IMR-90 (cell line): ENCODE data around the gene ZBTB33. TPM values are rescaled to one million over a fixed set of nuclear protein-coding genes. Genes with fewer than 3 reads are reported as not detected.

Source experiments
- ATAC-seq: fragments of 200-7000 bp; cut with Tn5 transposase; 2 replicates; pipeline ENCODE4 v1.9.1; 2020; ENCODE audit warnings: low read depth, mild to moderate bottlenecking, moderate library complexity
- BruUV-seq: library from RNA; stranded (reverse); fragments of 400-500 nt; replicated peaks from 2 replicates; lab custom pipeline; 2021; lab: Mats Ljungman, UMichigan
- CTCF ChIA-PET: fragments of 300-600 bp; formaldehyde crosslinking; extraction: SDS; loops from one replicate; lab custom pipeline; 2021; ENCODE audit warnings: antibody characterized with exemption; lab: Yijun Ruan, JAX
- POLR2A ChIA-PET: fragments of 300-600 bp; sonication (Branson Sonifier 250); formaldehyde crosslinking; loops from one replicate; lab custom pipeline; 2022; ENCODE audit warnings: antibody characterized with exemption; ENCODE audit not compliant: unreplicated experiment; lab: Charles Lee
- DNase-seq: peaks from one replicate; pipeline ENCODE4 v3.0.0; 2013
- H2AFZ ChIP-seq: replicated peaks from 2 replicates; pipeline ENCODE3; 2013; ENCODE audit warnings: low read length, mild to moderate bottlenecking; ENCODE audit not compliant: poor library complexity
- H2AK5ac ChIP-seq: 2 replicates; pipeline ENCODE4 v1.6.1; 2013; ENCODE audit warnings: low read depth, low read length, inconsistent platforms
- H2AK9ac ChIP-seq: replicated peaks from 2 replicates; pipeline ENCODE3; 2013; ENCODE audit warnings: mild to moderate bottlenecking, low read depth, low read length, moderate library complexity; ENCODE audit not compliant: poor library complexity
- H2BK120ac ChIP-seq: 2 replicates; pipeline ENCODE4 v1.6.1; 2013; ENCODE audit warnings: low read depth, low read length, inconsistent platforms
- H2BK15ac ChIP-seq: 3 replicates; pipeline ENCODE4 v1.6.1; 2013; ENCODE audit warnings: low read depth, low read length, inconsistent platforms
- H2BK20ac ChIP-seq: 2 replicates; pipeline ENCODE4 v1.6.1; 2013; ENCODE audit warnings: low read depth, mild to moderate bottlenecking, inconsistent platforms, low read length, moderate library complexity
- H2BK5ac ChIP-seq: 2 replicates; pipeline ENCODE4 v1.6.1; 2013; ENCODE audit warnings: mild to moderate bottlenecking, low read depth, low read length, inconsistent platforms; ENCODE audit not compliant: poor library complexity, severe bottlenecking
- H3K14ac ChIP-seq: replicated peaks from 2 replicates; pipeline ENCODE4 v1.6.1; 2013; ENCODE audit warnings: low read depth, low read length, inconsistent platforms
- H3K18ac ChIP-seq: 2 replicates; pipeline ENCODE4 v1.6.1; 2013; ENCODE audit warnings: low read depth, low read length, control low read depth
- H3K23ac ChIP-seq: 2 replicates; pipeline ENCODE4 v1.6.1; 2013; ENCODE audit warnings: low read depth, low read length, inconsistent platforms
- H3K27ac ChIP-seq: 2 replicates; pipeline ENCODE4 v1.5.1; 2013; ENCODE audit warnings: mild to moderate bottlenecking, control low read depth, low read length; ENCODE audit not compliant: insufficient read depth
- H3K27me3 ChIP-seq: 2 replicates; pipeline ENCODE4 v1.6.1; 2013; ENCODE audit warnings: low read length; ENCODE audit not compliant: control insufficient read depth, insufficient read depth
- H3K36me3 ChIP-seq: 2 replicates; pipeline ENCODE4 v1.6.1; 2013; ENCODE audit warnings: low read length, mixed read lengths; ENCODE audit not compliant: control insufficient read depth, insufficient read depth
- H3K4ac ChIP-seq: 2 replicates; pipeline ENCODE4 v1.6.1; 2013; ENCODE audit warnings: low read depth, low read length, inconsistent platforms
- H3K4me1 ChIP-seq: 2 replicates; pipeline ENCODE4 v1.6.1; 2013; ENCODE audit warnings: low read length, mixed read lengths; ENCODE audit not compliant: control insufficient read depth, insufficient read depth
- H3K4me2 ChIP-seq: 2 replicates; pipeline ENCODE4 v1.6.1; 2013; ENCODE audit warnings: low read depth, mild to moderate bottlenecking, control low read depth, low read length, moderate library complexity
- H3K4me3 ChIP-seq: 2 replicates; pipeline ENCODE4 v1.5.1; 2013; ENCODE audit warnings: low read depth, mild to moderate bottlenecking, control low read depth, low read length, moderate library complexity; ENCODE audit not compliant: insufficient read depth
- H3K56ac ChIP-seq: 2 replicates; pipeline ENCODE4 v1.6.1; 2013; ENCODE audit warnings: low read length, inconsistent platforms; ENCODE audit not compliant: insufficient read depth; ENCODE audit errors: extremely low read depth
- H3K79me1 ChIP-seq, 2 experiments: 2 replicates each; pipeline ENCODE4 v1.6.1; 2013; ENCODE audit warnings: low read length in 2 of 2, inconsistent platforms in 1 of 2, low read depth in 1 of 2
- H3K9ac ChIP-seq: 2 replicates; pipeline ENCODE4 v1.6.1; 2013; ENCODE audit warnings: low read depth, low read length, control low read depth
- H3K9me1 ChIP-seq: 2 replicates; pipeline ENCODE4 v1.6.1; 2013; ENCODE audit warnings: low read length, inconsistent platforms; ENCODE audit not compliant: insufficient read depth
- H3K9me3 ChIP-seq: 2 replicates; pipeline ENCODE4 v1.6.1; 2013; ENCODE audit warnings: low read length; ENCODE audit not compliant: control insufficient read depth, insufficient read depth
- H4K20me1 ChIP-seq: 2 replicates; pipeline ENCODE4 v1.6.1; 2013; ENCODE audit warnings: low read length, inconsistent platforms; ENCODE audit not compliant: insufficient read depth
- H4K5ac ChIP-seq: 2 replicates; pipeline ENCODE4 v1.6.1; 2013; ENCODE audit warnings: mild to moderate bottlenecking, low read depth, low read length, control low read depth
- H4K8ac ChIP-seq, 2 experiments: 2 replicates each; pipeline ENCODE4 v1.6.1; 2013; ENCODE audit warnings: low read depth in 2 of 2, low read length in 2 of 2, control low read depth in 1 of 2, inconsistent platforms in 1 of 2
- H4K91ac ChIP-seq: 2 replicates; pipeline ENCODE4 v1.6.1; 2013; ENCODE audit warnings: low read depth, low read length, inconsistent platforms; ENCODE audit not compliant: insufficient read depth
- BHLHE40 ChIP-seq: fragments of 150-350 bp; IDR thresholded peaks from 2 replicates; pipeline ENCODE4 v1.6.1; 2016; ENCODE audit warnings: mild to moderate bottlenecking, low read depth, low read length
- FOS ChIP-seq: fragments of 150-350 bp; IDR thresholded peaks from 2 replicates; pipeline ENCODE4 v1.6.1; 2016; ENCODE audit warnings: low read depth, low read length
- POLR2A ChIP-seq: IDR thresholded peaks from 2 replicates; pipeline ENCODE4 v1.6.1; 2012; ENCODE audit warnings: mild to moderate bottlenecking, low read depth, low read length
- RCOR1 ChIP-seq: IDR thresholded peaks from 2 replicates; pipeline ENCODE4 v1.6.1; 2012; ENCODE audit warnings: mild to moderate bottlenecking, low read length, improper control_type of control experiment; ENCODE audit not compliant: insufficient replicate concordance
- SMC3 ChIP-seq: fragments of 150-350 bp; IDR thresholded peaks from 2 replicates; pipeline ENCODE4 v1.6.1; 2016; ENCODE audit warnings: low read depth, mild to moderate bottlenecking, antibody characterized with exemption, low read length, moderate library complexity
- USF2 ChIP-seq: fragments of 150-350 bp; IDR thresholded peaks from 2 replicates; pipeline ENCODE4 v1.6.1; 2017; ENCODE audit warnings: mild to moderate bottlenecking, antibody characterized with exemption, low read length, low read depth
- WGBS, 2 experiments: methylation state at CpG; one replicate each; pipeline versions ENCODE4 v1.1.5 to v1.1.7; 2013; ENCODE audit warnings: missing lambda C conversion rate in 2 of 2; ENCODE audit not compliant: insufficient read length in 1 of 2; ENCODE audit errors: extremely low coverage in 2 of 2; 5-methylcytosine and 5-hydroxymethylcytosine counted together
- dilution Hi-C: fragments of 300-500 bp; cut with HindIII; formaldehyde crosslinking; loops from one replicate; pipeline ENCODE4 v1.14.3; 2018; ENCODE audit warnings: low sequenced_read_pairs; ENCODE audit not compliant: unreplicated experiment
- in situ Hi-C: fragments of 300-500 bp; cut with MboI; formaldehyde crosslinking; loops from 3 replicates; pipeline ENCODE4 v1.14.3; 2019; ENCODE audit warnings: low sequenced_read_pairs, inconsistent platforms, mixed read lengths
- intact Hi-C: fragments of 100-400 bp; cut with micrococcal nuclease; formaldehyde crosslinking; loops from 2 replicates; pipeline ENCODE4 v1.10.0; 2022
- polyA plus RNA-seq, 3 experiments: library from polyadenylated mRNA; depleted of rRNA; stranded (reverse); fragments of >200 nt; gene quantifications; 2 replicates each; pipeline ENCODE4 v1.2.3, GENCODE V29; 2012; ENCODE audit warnings: low replicate concordance in 1 of 3
- total RNA-seq: library from RNA; depleted of rRNA; stranded (reverse); fragments of >200 nt; gene quantifications from 2 replicates; pipeline ENCODE4 v1.2.3, GENCODE V29; 2012

ZBTB33 gene
- total and polyA plus RNA-seq, 2 of the 4 experiments (the other 2 are of a cell fraction): 3.3 to 16.3 TPM

- H4K91ac ChIP-seq: no peak overlapping the region
- no peak overlapping the region for H2AK9ac ChIP-seq
- H2AFZ ChIP-seq: no peak overlapping the region
- H2AK5ac ChIP-seq: no peak overlapping the region
- no peaks in the 10 kb centered on the region for H3K4me1 ChIP-seq
- no peak overlapping the region for H3K9ac ChIP-seq
- no peak overlapping the region for H3K14ac ChIP-seq
- H4K8ac ChIP-seq: no peak overlapping the region
- 40% methylated on average over 1 of the region's 3 CpGs; no CpG with 5 or more reads in 1 of the 2 experiments for WGBS, 2 experiments
- H3K79me1 ChIP-seq: no peaks in the 10 kb centered on the region
- ChIA-PET CTCF (interaction anchor here (0.9 to 1.2 kb wide), 2 partner anchors 215 to 286 kb away, joined by 3 to 4 read pairs; no protein-coding TSS in a partner anchor), POLR2A (no interaction called here)
- H3K9me3 ChIP-seq: no peaks in the 10 kb centered on the region
- H3K36me3 ChIP-seq: no peaks in the 10 kb centered on the region
- no peak overlapping the region for H3K4me2 ChIP-seq
- no peak overlapping the region for H3K56ac ChIP-seq
- in situ Hi-C loops: no loop called here
- dilution Hi-C loops: no loop called here
- no peak overlapping the region for H3K23ac ChIP-seq
- H2BK20ac ChIP-seq: no peak overlapping the region
- H2BK15ac ChIP-seq: no peak overlapping the region
- H4K20me1 ChIP-seq: no peaks in the 10 kb centered on the region; the same call in 1 of the 2 replicates
- no peak overlapping the region for H3K18ac ChIP-seq
- DNase-seq: no peak
- no TSS peak for BruUV-seq
- TF ChIP-seq SMC3: no peak
- no peak for TF ChIP-seq USF2
- TF ChIP-seq FOS: no peak
- TF ChIP-seq POLR2A: no peak
- TF ChIP-seq RCOR1: no peak
- TF ChIP-seq BHLHE40: no peak
- peaks cover 4% of the 10 kb centered on the region; the same call in 1 of the 2 replicates for H3K27me3 ChIP-seq
- H3K4me3 ChIP-seq: no peak overlapping the region
- H3K9me1 ChIP-seq: no peaks in the 10 kb centered on the region
- no peak for ATAC-seq
- no peak overlapping the region for H2BK120ac ChIP-seq
- intact Hi-C loops: no loop called here
- no peak overlapping the region for H2BK5ac ChIP-seq
- H3K27ac ChIP-seq: no peak overlapping the region
- no peak overlapping the region for H3K4ac ChIP-seq
- no peak overlapping the region for H4K5ac ChIP-seq
Measured at GRCh38 chrX:120260369-120260768, 9.8 kb downstream of the ZBTB33 start.
